Activated CD4-positive, alpha-beta T cell treated with anti-CD3 and anti-CD28 coated beads, Interleukin-2, amount 50 U/mL, for 24 hours (primary cell): ENCODE results near the gene PTPRN2.
"Not testable (repeated sequence)": the region's sequence is repeated elsewhere in the genome, so short reads cannot be mapped to it uniquely, and the experiment has no call there.

Source experiments
- DNase-seq, 2 donors: peaks; one replicate each; pipeline ENCODE4 v3.0.0-alpha.2; 2020; ENCODE audit warnings: low read depth in 1 of 2, low spot score in 1 of 2

Gene PTPRN2

GRCh38 chr7:158260567-158261361 lies 326.9 kb downstream of the PTPRN2 start:
- DNase-seq, result no peak

DNA sequence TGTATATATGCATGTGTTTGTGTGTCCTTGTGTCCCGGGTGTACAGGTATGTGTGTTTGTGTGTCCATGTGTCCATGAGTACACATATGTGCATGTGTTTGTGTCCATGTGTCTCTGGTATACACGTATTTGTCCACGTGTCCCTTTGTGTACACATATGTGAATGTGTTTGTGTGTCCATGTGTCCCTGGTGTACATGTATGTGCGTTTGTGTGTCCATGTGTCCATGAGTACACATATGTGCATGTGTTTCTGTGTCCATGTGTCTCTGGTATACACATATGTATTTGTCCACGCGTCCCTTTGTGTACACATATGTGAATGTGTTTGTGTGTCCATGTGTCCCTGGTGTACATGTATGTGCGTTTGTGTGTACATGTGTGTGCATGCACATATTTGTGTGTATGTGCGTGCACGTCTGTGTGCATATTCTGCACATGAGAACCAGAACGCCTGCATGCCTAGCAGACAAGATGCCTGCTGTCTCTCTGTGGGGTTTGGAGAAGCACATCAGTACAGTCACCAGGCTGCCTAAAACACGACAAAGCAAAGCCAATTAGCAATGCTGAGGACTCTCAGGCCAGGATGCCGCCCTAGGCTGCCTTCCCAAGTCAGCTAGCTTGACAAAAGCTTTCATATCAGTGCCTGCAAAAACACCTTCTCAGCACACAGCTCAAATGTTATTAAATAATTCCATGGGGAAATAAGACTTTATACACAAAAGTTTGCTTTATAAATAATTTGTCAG lies 327.8 kb downstream of the PTPRN2 start:
- DNase-seq, result no peak

GRCh38 chr7:158259141-158259540 lies 328.5 kb downstream of the PTPRN2 start:
- no peak for DNase-seq

DNA sequence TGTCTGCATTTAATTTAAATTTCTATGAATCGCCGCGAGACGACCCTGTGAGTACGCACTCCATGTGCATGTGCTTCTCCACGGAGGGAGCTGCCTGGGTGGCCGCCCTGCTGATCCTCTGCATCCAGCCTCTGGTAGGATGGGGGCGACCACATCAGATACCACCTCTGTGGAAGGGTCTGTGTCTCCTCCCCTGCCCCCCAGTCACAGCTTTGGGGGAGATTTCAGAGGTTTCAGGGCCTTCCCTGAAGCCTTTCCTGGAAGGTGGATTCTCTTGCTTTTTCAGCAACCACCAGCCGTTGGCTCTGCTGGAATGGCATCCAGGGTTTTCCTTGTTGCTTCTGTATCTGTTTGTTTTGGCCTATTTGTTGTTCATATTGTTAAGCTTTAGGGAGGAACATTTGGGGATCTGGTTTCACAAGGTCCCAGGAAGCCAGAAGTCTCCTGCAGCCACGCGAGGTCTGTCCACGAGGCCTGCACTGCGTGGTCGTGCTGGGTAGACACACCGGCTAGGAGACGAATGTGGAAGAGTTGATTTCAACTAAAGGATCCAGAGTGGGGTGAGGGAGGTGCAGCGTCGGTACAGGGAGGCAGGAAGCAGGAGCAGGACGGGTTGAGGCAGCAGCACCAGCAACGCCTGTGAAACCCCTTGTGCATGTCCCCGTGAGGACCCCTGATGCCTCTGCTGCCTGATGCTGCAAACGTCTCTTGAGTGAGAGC lies 329.1 kb downstream of the PTPRN2 start:
- DNase-seq, result no peak

- DNase-seq, result no peak
These were observed 329.9 kb downstream of the PTPRN2 start for GRCh38 chr7:158257516-158258410.

DNA sequence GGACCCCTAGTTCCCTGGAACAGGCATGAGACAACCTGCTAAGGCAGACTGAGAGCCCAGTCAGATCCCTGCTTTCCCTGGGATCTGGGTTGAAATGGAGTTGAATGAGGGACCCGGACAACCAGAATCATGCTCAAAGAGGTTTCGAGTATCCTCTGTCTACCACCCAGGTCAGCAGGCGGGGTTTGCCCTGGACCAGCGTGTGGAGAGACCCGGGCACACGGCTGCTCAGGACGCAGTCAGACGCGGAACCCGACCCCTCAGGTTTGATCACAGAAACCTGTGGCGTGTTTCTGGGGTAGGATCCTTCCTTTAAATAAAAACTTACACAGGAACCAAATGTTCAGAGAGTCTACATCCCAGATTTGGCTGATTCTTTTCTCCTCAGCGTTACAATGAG lies 330.6 kb downstream of the PTPRN2 start:
- no peak for DNase-seq

- no peak for DNase-seq
These were observed 331.4 kb downstream of the PTPRN2 start for GRCh38 chr7:158256091-158256816.

GRCh38 chr7:158255558-158255957 lies 332.1 kb downstream of the PTPRN2 start:
- DNase-seq, result no peak

DNA sequence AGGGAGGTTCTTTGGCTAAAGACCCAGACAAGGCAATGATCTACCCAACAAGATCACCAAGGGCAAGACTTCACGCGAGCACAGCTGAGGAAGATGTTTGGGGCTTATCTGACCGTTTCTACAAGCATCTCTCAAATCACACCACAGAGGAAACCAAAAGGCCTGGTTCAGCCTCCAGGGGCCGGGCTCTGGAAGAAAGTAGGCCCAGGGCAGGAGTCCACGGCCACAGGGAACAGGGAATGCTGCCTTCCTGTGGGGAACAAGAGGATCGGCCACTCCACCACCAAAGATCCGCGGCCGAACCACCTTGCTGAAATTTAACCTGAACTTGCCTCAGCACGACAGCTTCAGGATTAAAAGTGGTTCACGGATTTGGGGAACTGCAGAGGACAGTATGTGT lies 332.5 kb downstream of the PTPRN2 start:
- no peak for DNase-seq

GRCh38 chr7:158253670-158254045 lies 334.0 kb downstream of the PTPRN2 start:
- DNase-seq, result not testable (repeated sequence)

- no peak for DNase-seq
These were observed 334.6 kb downstream of the PTPRN2 start for GRCh38 chr7:158252837-158253669.

GRCh38 chr7:158252081-158252836 lies 335.4 kb downstream of the PTPRN2 start:
- DNase-seq, result no peak

DNA sequence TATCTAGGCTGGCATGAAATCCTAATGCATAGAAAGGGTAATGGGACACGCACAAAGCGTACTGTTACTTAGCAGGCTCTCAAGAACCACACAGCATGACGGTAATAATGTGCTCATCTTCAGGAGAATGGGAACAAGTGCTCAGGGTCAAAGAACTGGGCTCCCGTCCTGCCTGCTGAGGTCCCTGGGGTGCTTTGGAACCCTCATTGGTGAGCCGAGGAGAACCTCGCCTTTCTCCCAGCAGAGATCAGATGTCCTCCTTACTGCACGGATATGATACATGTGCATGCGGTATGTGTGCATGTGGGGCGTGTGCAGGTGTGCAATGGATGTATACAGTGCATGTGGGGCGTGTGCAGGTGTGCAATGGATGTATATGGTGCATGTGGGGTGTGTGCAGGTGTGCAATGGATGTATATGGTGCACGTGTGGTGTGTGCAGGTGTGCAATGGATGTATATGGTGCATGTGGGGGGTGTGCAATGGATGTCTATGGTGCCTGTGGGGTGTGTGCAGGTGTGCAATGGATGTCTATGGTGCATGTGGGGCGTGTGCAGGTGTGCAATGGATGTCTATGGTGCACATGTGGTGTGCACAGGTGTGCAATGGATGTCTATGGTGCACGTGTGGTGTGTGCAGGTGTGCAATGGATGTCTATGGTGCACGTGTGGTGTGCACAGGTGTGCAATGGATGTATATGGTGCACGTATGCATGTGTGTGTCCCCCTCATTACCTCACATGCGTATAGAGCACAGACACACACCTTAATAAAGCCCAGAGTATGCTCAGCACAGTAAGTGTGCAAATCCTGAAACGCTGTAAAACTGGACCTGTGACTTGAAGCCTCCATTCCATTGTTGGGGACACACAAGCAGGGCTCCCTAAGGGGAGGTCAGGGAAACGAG lies 336.3 kb downstream of the PTPRN2 start:
- no peak for DNase-seq

DNA sequence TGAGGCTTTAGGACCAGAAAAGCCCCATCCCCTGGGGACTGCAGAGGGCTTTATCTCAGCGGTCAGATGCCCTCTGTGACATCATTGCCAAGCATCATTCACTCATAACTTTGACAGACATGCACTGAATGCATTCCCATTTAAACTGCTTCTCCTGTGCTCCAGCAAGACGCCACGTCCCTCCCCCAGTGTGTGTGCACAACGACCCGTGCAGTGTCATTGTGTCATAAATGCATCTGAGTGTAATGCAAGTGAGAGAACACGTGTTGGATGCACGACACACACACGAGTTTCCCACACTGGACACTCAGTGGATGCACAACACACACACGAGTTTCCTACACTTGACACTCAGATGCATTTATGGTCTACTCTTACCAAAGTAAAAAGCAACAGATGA lies 337.9 kb downstream of the PTPRN2 start:
- no peak for DNase-seq

DNA sequence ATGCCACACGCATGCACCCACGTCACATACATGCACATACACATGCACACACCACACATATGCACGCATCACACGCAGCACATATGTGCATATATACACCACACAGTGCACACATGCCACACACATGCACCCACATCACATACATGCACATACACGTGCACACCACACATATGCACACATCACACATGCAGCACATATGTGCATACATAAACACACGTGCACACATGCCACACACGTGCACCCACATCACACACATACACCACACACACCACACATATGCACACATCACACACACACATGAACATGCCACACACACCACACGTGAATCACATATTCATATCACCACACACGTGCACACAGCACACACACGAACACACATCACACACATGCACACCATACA lies 338.8 kb downstream of the PTPRN2 start:
- DNase-seq, result no peak

- no peak for DNase-seq
These were observed 339.7 kb downstream of the PTPRN2 start for GRCh38 chr7:158247758-158248487.
